Heart left ventricle (tissue), 13 donors: ENCODE measurements around the gene ACSS3.

Experiments used
- POLR2A ChIP-seq, 2 donors: fragments of 450-650 bp; IDR thresholded peaks; one replicate each; pipeline ENCODE4 v1.6.1; 2017; ENCODE audit warnings: antibody characterized with exemption in 2 of 2, mild to moderate bottlenecking in 2 of 2, moderate library complexity in 2 of 2
- TF ChIP-seq, protein P1 (sequence below), 12 donors: fragments of 200-600 bp; sonication (generic) in 4 of 12; IDR thresholded peaks; one replicate each; pipeline versions ENCODE4 v1.5.0 to v1.8.0; 2018 to 2022; ENCODE audit warnings: antibody characterized with exemption in 12 of 12, mild to moderate bottlenecking in 5 of 12
- donor health status: ischemic (EF 13 %, LVEDD 7.1; RV severe dilation, severe dysfunction).
- donor health status: DM: no; HTN: yes; CAD: no.
- donor health status: DM: no; HTN: no; CAD: no.
- donor health status: ischemic (EF 25% LVEDD 6.9; RV normal size, moderate dysfunction).
- donor health status: ischemic (EF 25% LVEDD 5.7; RV mildly dilated, moderate dysfunction).
- donor health status: ischemic (EF 35%, LVEDD 5.7; RV mildly dilated, moderate dysfunction).
- donor health status: nonischemic (EF 11% LVEDD 7.7; RV severe dilation, severe dysfunction).
- donor health status: DM: yes; HTN: yes; CAD: no.
- donor health status: PGD.
- donor health status: ischemic (EF 29% LVEDD 5.4; RV normal size, mild dysfunction).
- donor health status: nonischemic (EF 23%, LVEDD 6.1; RV moderate dilation, normal function).

DNA sequence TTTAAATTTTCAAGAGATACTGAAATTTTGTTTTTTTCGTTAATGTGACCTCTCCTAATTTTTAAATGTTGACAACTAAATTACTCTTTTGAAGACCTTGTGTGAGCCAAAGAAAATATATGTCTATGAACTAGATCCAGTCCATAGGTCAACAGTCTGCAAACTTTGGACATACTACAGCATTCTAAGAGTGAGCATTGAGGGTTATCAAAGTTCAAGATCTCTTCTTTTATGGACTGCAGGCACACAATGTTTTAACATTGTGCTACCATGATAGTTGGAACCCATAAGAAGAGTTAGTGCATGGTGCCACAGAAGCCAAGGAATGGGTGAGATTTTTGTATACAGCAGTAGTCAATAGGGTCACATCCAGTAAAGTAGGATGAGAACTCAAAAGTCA lies 43.0 kb upstream of the ACSS3 start:
- TF ChIP-seq, protein P1, sequence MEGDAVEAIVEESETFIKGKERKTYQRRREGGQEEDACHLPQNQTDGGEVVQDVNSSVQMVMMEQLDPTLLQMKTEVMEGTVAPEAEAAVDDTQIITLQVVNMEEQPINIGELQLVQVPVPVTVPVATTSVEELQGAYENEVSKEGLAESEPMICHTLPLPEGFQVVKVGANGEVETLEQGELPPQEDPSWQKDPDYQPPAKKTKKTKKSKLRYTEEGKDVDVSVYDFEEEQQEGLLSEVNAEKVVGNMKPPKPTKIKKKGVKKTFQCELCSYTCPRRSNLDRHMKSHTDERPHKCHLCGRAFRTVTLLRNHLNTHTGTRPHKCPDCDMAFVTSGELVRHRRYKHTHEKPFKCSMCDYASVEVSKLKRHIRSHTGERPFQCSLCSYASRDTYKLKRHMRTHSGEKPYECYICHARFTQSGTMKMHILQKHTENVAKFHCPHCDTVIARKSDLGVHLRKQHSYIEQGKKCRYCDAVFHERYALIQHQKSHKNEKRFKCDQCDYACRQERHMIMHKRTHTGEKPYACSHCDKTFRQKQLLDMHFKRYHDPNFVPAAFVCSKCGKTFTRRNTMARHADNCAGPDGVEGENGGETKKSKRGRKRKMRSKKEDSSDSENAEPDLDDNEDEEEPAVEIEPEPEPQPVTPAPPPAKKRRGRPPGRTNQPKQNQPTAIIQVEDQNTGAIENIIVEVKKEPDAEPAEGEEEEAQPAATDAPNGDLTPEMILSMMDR (IDR thresholded peaks at IDR 0.05): no peak
- TF ChIP-seq POLR2A (IDR thresholded peaks at IDR 0.05): no peak
